Activated naive CD4-positive, alpha-beta T cell treated with anti-CD3 and anti-CD28 coated beads for 36 hours (primary cell): Measurements from ENCODE around the gene LRRC30. TPM values are rescaled to one million over a fixed set of nuclear protein-coding genes. Genes with fewer than 3 reads are reported as not detected.
"Not testable (repeated sequence)": the region's sequence is repeated elsewhere in the genome, so short reads cannot be mapped to it uniquely, and the experiment has no call there.

Source experiments
- CTCF ChIA-PET: fragments of 350-600 bp; sonication (Branson Sonifier 250); formaldehyde crosslinking; loops from one replicate; lab custom pipeline; 2021; ENCODE audit warnings: antibody characterized with exemption; lab: Charles Lee
- DNase-seq: peaks from one replicate; pipeline ENCODE4 v3.0.0-alpha.2; 2020
- H3K27ac Mint-ChIP-seq: one replicate; pipeline ENCODE4 v1.8.0; 2021; ENCODE audit warnings: mild to moderate bottlenecking, mixed read lengths
- H3K27me3 Mint-ChIP-seq: one replicate; pipeline ENCODE4 v1.8.0; 2021; ENCODE audit warnings: low read depth, mixed read lengths
- H3K36me3 Mint-ChIP-seq: one replicate; pipeline ENCODE4 v1.8.0; 2021; ENCODE audit warnings: low read depth, mixed read lengths
- H3K4me1 Mint-ChIP-seq: one replicate; pipeline ENCODE4 v1.8.0; 2021; ENCODE audit warnings: low read depth, mixed read lengths
- H3K4me3 Mint-ChIP-seq: one replicate; pipeline ENCODE4 v1.8.0; 2021; ENCODE audit warnings: mild to moderate bottlenecking, moderate library complexity, mixed read lengths
- H3K9me3 Mint-ChIP-seq: one replicate; pipeline ENCODE4 v1.8.0; 2021; ENCODE audit warnings: mixed read lengths
- intact Hi-C: fragments of 100-400 bp; cut with micrococcal nuclease; formaldehyde crosslinking; loops from one replicate; pipeline ENCODE4 v1.15.1; 2023
- total RNA-seq, 2 experiments: library from RNA; stranded (reverse); gene quantifications; one replicate each; pipeline ENCODE4 v1.2.3, GENCODE V29; 2021

The LRRC30 gene
- not detected for total RNA-seq

- Mint-ChIP-seq H3K27me3 (no peaks in the 10 kb centered on the region), H3K27ac (no peak within 1 kb of the TSS), H3K4me1 (no peaks in the 10 kb centered on the region), H3K9me3 (no peaks in the 10 kb centered on the region), H3K4me3 (no peak within 1 kb of the TSS), H3K36me3 (no peaks in the 10 kb centered on the region)
- CTCF ChIA-PET = no interaction called here
- DNase-seq = no peak
- intact Hi-C loops = no loop called here
Observed at GRCh38 chr18:7230626-7231349, at the start of gene LRRC30. Gene LRRC30, plus strand, starts transcription at chr18:7231089. Its CDS starts 50 bp downstream, at chr18:7231139.

- intact Hi-C loops = no loop called here
- H3K27me3 Mint-ChIP-seq = no peaks in the 10 kb centered on the region
- H3K9me3 Mint-ChIP-seq = peaks cover 27% of the 10 kb centered on the region
- no peaks in the 10 kb centered on the region for H3K4me1 Mint-ChIP-seq
- DNase-seq = no peak
- no peaks in the 10 kb centered on the region for H3K36me3 Mint-ChIP-seq
- H3K4me3 Mint-ChIP-seq = no peak overlapping the region
- CTCF ChIA-PET = no interaction called here
- H3K27ac Mint-ChIP-seq = no peak overlapping the region
Observed at GRCh38 chr18:7185701-7186100, 45.2 kb upstream of the LRRC30 start.

- no peak overlapping the region for H3K4me3 Mint-ChIP-seq
- CTCF ChIA-PET = no interaction called here
- no peaks in the 10 kb centered on the region for H3K4me1 Mint-ChIP-seq
- no peaks in the 10 kb centered on the region for H3K27me3 Mint-ChIP-seq
- H3K36me3 Mint-ChIP-seq = no peaks in the 10 kb centered on the region
- no peak overlapping the region for H3K27ac Mint-ChIP-seq
- no peak for DNase-seq
- intact Hi-C loops = no loop called here
- peaks cover 6% of the 10 kb centered on the region for H3K9me3 Mint-ChIP-seq
Observed at GRCh38 chr18:7190547-7191156, 40.2 kb upstream of the LRRC30 start.

- intact Hi-C loops = no loop called here
- H3K9me3 Mint-ChIP-seq = peaks cover 2% of the 10 kb centered on the region
- no peaks in the 10 kb centered on the region for H3K27me3 Mint-ChIP-seq
Observed at GRCh38 chr18:7191736-7192135, 39.2 kb upstream of the LRRC30 start.

GRCh38 chr18:7195266-7195665 lies 35.6 kb upstream of the LRRC30 start:
- H3K4me3 Mint-ChIP-seq = no peak overlapping the region
- no peak for DNase-seq
- CTCF ChIA-PET = no interaction called here
- intact Hi-C loops = no loop called here
- H3K27me3 Mint-ChIP-seq = no peaks in the 10 kb centered on the region
- H3K27ac Mint-ChIP-seq = no peak overlapping the region
- H3K36me3 Mint-ChIP-seq = no peaks in the 10 kb centered on the region
- H3K9me3 Mint-ChIP-seq = peaks cover 2% of the 10 kb centered on the region
- H3K4me1 Mint-ChIP-seq = no peaks in the 10 kb centered on the region

More at GRCh38 chr18:7191736-7192135, 39.2 kb upstream of the LRRC30 start:
- CTCF ChIA-PET = no interaction called here
- Mint-ChIP-seq H3K27ac (no peak overlapping the region), H3K4me1 (no peaks in the 10 kb centered on the region), H3K4me3 (no peak overlapping the region), H3K36me3 (no peaks in the 10 kb centered on the region)
- DNase-seq = no peak

- Mint-ChIP-seq H3K9me3 (peaks cover 2% of the 10 kb centered on the region), H3K4me1 (no peaks in the 10 kb centered on the region), H3K27me3 (no peaks in the 10 kb centered on the region), H3K4me3 (no peak overlapping the region), H3K36me3 (no peaks in the 10 kb centered on the region), H3K27ac (no peak overlapping the region)
- intact Hi-C loops = no loop called here
- no peak for DNase-seq
- CTCF ChIA-PET = no interaction called here
Observed at GRCh38 chr18:7196421-7196820, 34.5 kb upstream of the LRRC30 start.

- CTCF ChIA-PET = no interaction called here
- Mint-ChIP-seq H3K27ac (no peak overlapping the region), H3K4me3 (no peak overlapping the region), H3K27me3 (no peaks in the 10 kb centered on the region), H3K4me1 (no peaks in the 10 kb centered on the region), H3K9me3 (peaks cover 2% of the 10 kb centered on the region), H3K36me3 (no peaks in the 10 kb centered on the region)
- intact Hi-C loops = no loop called here
- no peak for DNase-seq
Observed at GRCh38 chr18:7197854-7198253, 33.0 kb upstream of the LRRC30 start.

GRCh38 chr18:7198326-7198725 lies 32.6 kb upstream of the LRRC30 start:
- H3K27me3 Mint-ChIP-seq = no peaks in the 10 kb centered on the region
- no peaks in the 10 kb centered on the region for H3K36me3 Mint-ChIP-seq
- peaks cover 2% of the 10 kb centered on the region for H3K9me3 Mint-ChIP-seq
- H3K4me3 Mint-ChIP-seq = no peak overlapping the region
- CTCF ChIA-PET = no interaction called here
- intact Hi-C loops = no loop called here
- no peak for DNase-seq
- H3K4me1 Mint-ChIP-seq = no peaks in the 10 kb centered on the region
- H3K27ac Mint-ChIP-seq = no peak overlapping the region

GRCh38 chr18:7201096-7201495 lies 29.8 kb upstream of the LRRC30 start:
- no peak overlapping the region for H3K27ac Mint-ChIP-seq
- H3K4me3 Mint-ChIP-seq = no peak overlapping the region
- no peaks in the 10 kb centered on the region for H3K4me1 Mint-ChIP-seq
- CTCF ChIA-PET = interaction anchor here (0.6 kb wide), 1 partner anchor 653 kb away, joined by 3 read pairs; no protein-coding TSS in a partner anchor
- no peak for DNase-seq
- intact Hi-C loops = no loop called here
- no peaks in the 10 kb centered on the region for H3K27me3 Mint-ChIP-seq
- no peaks in the 10 kb centered on the region for H3K9me3 Mint-ChIP-seq
- no peaks in the 10 kb centered on the region for H3K36me3 Mint-ChIP-seq

GRCh38 chr18:7202169-7202568 lies 28.7 kb upstream of the LRRC30 start:
- CTCF ChIA-PET = no interaction called here
- Mint-ChIP-seq H3K27me3 (no peaks in the 10 kb centered on the region), H3K4me3 (no peak overlapping the region), H3K4me1 (no peaks in the 10 kb centered on the region), H3K9me3 (no peaks in the 10 kb centered on the region), H3K27ac (no peak overlapping the region), H3K36me3 (no peaks in the 10 kb centered on the region)
- DNase-seq = no peak
- intact Hi-C loops = no loop called here

GRCh38 chr18:7203601-7204000 lies 27.3 kb upstream of the LRRC30 start:
- H3K9me3 Mint-ChIP-seq, H3K4me1 Mint-ChIP-seq, H3K4me3 Mint-ChIP-seq, DNase-seq, CTCF ChIA-PET, H3K27ac Mint-ChIP-seq, H3K27me3 Mint-ChIP-seq, intact Hi-C loops, H3K36me3 Mint-ChIP-seq: not testable (repeated sequence)

GRCh38 chr18:7205346-7205745 lies 25.5 kb upstream of the LRRC30 start:
- no peak overlapping the region for H3K4me3 Mint-ChIP-seq
- no peaks in the 10 kb centered on the region for H3K27me3 Mint-ChIP-seq
- no peaks in the 10 kb centered on the region for H3K9me3 Mint-ChIP-seq
- CTCF ChIA-PET = interaction anchor here (0.6 kb wide), 1 partner anchor 42 kb away, joined by 4 read pairs; no protein-coding TSS in a partner anchor
- no peaks in the 10 kb centered on the region for H3K36me3 Mint-ChIP-seq
- intact Hi-C loops = no loop called here
- H3K4me1 Mint-ChIP-seq = no peaks in the 10 kb centered on the region
- no peak for DNase-seq
- H3K27ac Mint-ChIP-seq = no peak overlapping the region

- H3K4me1 Mint-ChIP-seq = no peaks in the 10 kb centered on the region
- DNase-seq = no peak
- H3K36me3 Mint-ChIP-seq = no peaks in the 10 kb centered on the region
- intact Hi-C loops = no loop called here
- no peaks in the 10 kb centered on the region for H3K9me3 Mint-ChIP-seq
- H3K27me3 Mint-ChIP-seq = no peaks in the 10 kb centered on the region
- no peak overlapping the region for H3K27ac Mint-ChIP-seq
- CTCF ChIA-PET = no interaction called here
- no peak overlapping the region for H3K4me3 Mint-ChIP-seq
Observed at GRCh38 chr18:7206217-7206616, 24.7 kb upstream of the LRRC30 start.
